ENCODE results near the gene CRIP2. TPM values are rescaled to one million over a fixed set of nuclear protein-coding genes. Genes with fewer than 3 reads are reported as not detected.

Gene CRIP2
- total and polyA plus RNA-seq, 8 donors = 12.9 to 223 (median 28.9) TPM

- peaks cover 0 to 33% (median 11%) of the 10 kb centered on the region in 3 donors for H3K36me3 ChIP-seq
- intact Hi-C loops (cut with DNase I) = no loop called here
- WGBS, 2 donors = 93 to 94% methylated on average over 31 to 33 of the region's 33 CpGs
- no peak for DNase-seq
- TF ChIP-seq CTCF (IDR thresholded peaks at IDR 0.05) = no peak
- no peaks in the 10 kb centered on the region for H3K4me1 ChIP-seq
- H3K27ac ChIP-seq = no peak overlapping the region
- no peak for ATAC-seq
- H3K9me3 ChIP-seq = no peaks in the 10 kb centered on the region
- no peak overlapping the region for H3K4me3 ChIP-seq
- no peak for FAIRE-seq
- no peaks in the 10 kb centered on the region for H3K27me3 ChIP-seq
These were observed 10.1 kb upstream of the CRIP2 start for GRCh38 chr14:105464501-105464900.

- no peak for TF ChIP-seq CTCF (IDR thresholded peaks at IDR 0.05)
- no peaks in the 10 kb centered on the region for H3K9me3 ChIP-seq
- no peak for ATAC-seq
- H3K4me1 ChIP-seq = no peaks in the 10 kb centered on the region
- 90 to 92% methylated on average over 20 of the region's 20 CpGs for WGBS, 2 donors
- H3K27me3 ChIP-seq = no peaks in the 10 kb centered on the region
- peaks cover 0 to 33% (median 11%) of the 10 kb centered on the region in 3 donors for H3K36me3 ChIP-seq
- DNase-seq = no peak
- intact Hi-C loops (cut with DNase I) = no loop called here
- H3K4me3 ChIP-seq = no peak overlapping the region
- H3K27ac ChIP-seq = no peak overlapping the region
- no peak for FAIRE-seq
These were observed 9.2 kb upstream of the CRIP2 start for GRCh38 chr14:105465209-105466031.

GRCh38 chr14:105466531-105467248 is 7.9 kb upstream of the CRIP2 start:
- no peak for TF ChIP-seq CTCF (IDR thresholded peaks at IDR 0.05)

GRCh38 chr14:105467249-105467941 is 7.2 kb upstream of the CRIP2 start:
- no peak for TF ChIP-seq CTCF (IDR thresholded peaks at IDR 0.05)
- H3K4me1 ChIP-seq = peaks cover 0 to 5% (median 4%) of the 10 kb centered on the region in 3 donors
- no peak for DNase-seq
- H3K9me3 ChIP-seq = no peaks in the 10 kb centered on the region
- no peaks in the 10 kb centered on the region for H3K27me3 ChIP-seq
- H3K36me3 ChIP-seq = peaks cover 0 to 27% (median 11%) of the 10 kb centered on the region in 3 donors
- no peak for ATAC-seq
- FAIRE-seq = no peak
- WGBS, 2 donors = 89 to 93% methylated on average over 20 of the region's 20 CpGs
- intact Hi-C loops (cut with DNase I) = no loop called here
- H3K4me3 ChIP-seq = no peak overlapping the region
- no peak overlapping the region for H3K27ac ChIP-seq

More at GRCh38 chr14:105466531-105467248, 7.9 kb upstream of the CRIP2 start:
- no peaks in the 10 kb centered on the region for H3K4me1 ChIP-seq
- H3K36me3 ChIP-seq = peaks cover 0 to 27% (median 11%) of the 10 kb centered on the region in 3 donors
- WGBS, 2 donors = 93 to 95% methylated on average over 46 to 53 of the region's 53 CpGs
- H3K4me3 ChIP-seq = no peak overlapping the region
- no peak overlapping the region for H3K27ac ChIP-seq
- no peak for FAIRE-seq
- H3K9me3 ChIP-seq = no peaks in the 10 kb centered on the region
- no peak for DNase-seq
- no peaks in the 10 kb centered on the region for H3K27me3 ChIP-seq
- ATAC-seq = peak in 2 of 4 donors; percentile 24 to 34
- intact Hi-C loops (cut with DNase I) = no loop called here

Measured in pancreas (tissue), 10 donors.